Jurkat, Clone E6-1 (cell line): Measurements from ENCODE around the gene PCDHGA10.
A peak's percentile ranks its signal among the peaks of the same experiment; 100 is the strongest.
"Not testable (repeated sequence)": the region's sequence is repeated elsewhere in the genome, so short reads cannot be mapped to it uniquely, and the experiment has no call there.

Experiments used
- DNase-seq: peaks from one replicate; pipeline ENCODE4 v3.0.0-alpha.2; 2011; ENCODE audit warnings: low read depth, low spot score
- H3K4me3 ChIP-seq: 2 replicates; pipeline ENCODE4 v1.5.1; 2011; ENCODE audit warnings: mild to moderate bottlenecking, low read length, control low read depth, moderate library complexity

PCDHGA10 gene

GRCh38 chr5:141417494-141418172, 4.8 kb downstream of the PCDHGA10 start, which contains the start of gene PCDHGB7:
Gene PCDHGB7, plus strand, starts transcription at chr5:141417677. Its CDS starts 183 bp downstream, at chr5:141417860.
- not testable (repeated sequence) for H3K4me3 ChIP-seq
- peak; percentile 26 for DNase-seq

DNA sequence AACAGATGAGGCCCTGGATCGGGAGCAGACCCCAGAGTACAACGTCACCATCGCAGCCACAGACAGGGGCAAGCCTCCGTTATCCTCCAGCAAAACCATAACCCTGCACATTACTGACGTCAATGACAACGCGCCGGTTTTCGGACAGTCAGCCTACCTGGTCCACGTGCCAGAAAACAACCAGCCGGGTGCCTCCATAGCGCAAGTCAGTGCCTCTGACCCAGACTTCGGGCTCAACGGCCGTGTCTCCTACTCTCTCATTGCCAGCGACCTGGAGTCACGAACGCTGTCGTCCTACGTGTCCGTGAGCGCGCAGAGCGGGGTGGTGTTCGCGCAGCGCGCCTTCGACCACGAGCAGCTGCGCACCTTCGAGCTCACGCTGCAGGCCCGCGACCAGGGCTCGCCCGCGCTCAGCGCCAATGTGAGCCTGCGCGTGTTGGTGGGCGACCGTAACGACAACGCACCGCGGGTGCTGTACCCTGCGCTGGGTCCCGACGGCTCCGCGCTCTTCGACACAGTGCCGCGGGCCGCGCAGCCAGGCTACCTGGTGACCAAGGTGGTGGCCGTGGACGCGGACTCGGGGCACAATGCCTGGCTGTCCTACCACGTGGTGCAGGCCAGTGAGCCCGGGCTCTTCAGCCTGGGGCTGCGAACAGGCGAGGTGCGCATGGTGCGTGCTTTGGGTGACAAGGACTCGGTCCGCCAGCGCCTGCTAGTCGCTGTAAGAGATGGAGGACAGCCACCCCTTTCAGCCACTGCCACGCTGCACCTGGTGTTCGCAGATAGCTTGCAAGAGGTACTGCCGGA, 6.5 kb downstream of the PCDHGA10 start:
- H3K4me3 ChIP-seq = no peak overlapping the region
- no peak for DNase-seq

DNA sequence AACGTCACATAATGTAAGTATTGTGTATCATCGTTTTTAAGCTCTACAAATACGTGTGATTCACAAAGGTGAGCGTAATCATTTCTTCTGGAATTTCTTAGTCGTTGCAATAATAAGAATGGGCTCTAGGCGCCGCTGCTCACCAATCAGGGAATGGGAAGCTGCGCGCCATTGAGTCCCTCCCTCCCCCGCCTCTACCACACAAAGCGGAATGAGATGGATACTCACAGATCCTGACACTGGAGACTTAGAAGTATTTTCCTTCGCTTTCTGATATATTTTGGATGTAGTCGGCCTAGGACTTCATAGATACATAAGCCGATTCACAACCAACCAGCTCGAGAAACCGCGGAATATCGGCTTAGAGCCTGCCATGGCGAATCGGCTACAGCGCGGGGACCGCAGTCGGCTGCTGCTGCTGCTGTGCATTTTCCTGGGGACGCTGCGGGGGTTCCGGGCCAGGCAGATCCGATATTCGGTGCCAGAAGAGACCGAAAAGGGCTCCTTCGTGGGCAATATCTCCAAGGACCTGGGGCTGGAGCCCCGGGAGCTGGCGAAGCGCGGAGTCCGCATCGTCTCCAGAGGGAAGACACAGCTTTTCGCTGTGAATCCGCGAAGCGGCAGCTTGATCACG, 8.2 kb downstream of the PCDHGA10 start, which contains the start of gene PCDHGA11:
Gene PCDHGA11, plus strand, starts transcription at position 197 of the 634 bp plus-strand sequence. Its CDS starts 177 bp downstream, at position 374.
- peak; percentile 24 for DNase-seq
- H3K4me3 ChIP-seq = no peak within 1 kb of the TSS

DNA sequence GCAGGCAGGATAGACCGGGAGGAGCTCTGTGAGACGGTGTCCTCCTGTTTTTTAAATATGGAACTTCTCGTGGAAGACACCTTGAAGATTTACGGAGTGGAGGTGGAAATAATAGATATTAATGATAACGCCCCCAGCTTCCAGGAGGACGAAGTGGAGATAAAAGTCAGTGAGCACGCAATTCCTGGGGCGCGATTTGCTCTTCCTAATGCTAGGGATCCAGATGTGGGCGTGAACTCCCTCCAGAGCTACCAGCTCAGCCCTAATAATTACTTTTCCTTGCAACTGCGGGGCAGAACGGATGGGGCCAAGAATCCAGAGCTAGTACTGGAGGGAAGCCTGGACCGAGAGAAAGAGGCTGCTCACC, 8.7 kb downstream of the PCDHGA10 start:
- no peak for DNase-seq

GRCh38 chr5:141422742-141423291, 10.0 kb downstream of the PCDHGA10 start:
- DNase-seq = no peak
- H3K4me3 ChIP-seq = no peak overlapping the region

More for the DNA sequence above, 8.7 kb downstream of the PCDHGA10 start:
- H3K4me3 ChIP-seq = no peak overlapping the region

GRCh38 chr5:141427783-141428426, 15.1 kb downstream of the PCDHGA10 start:
- DNase-seq = no peak
- H3K4me3 ChIP-seq = no peak overlapping the region

- no peak for DNase-seq
- no peak within 1 kb of the TSS for H3K4me3 ChIP-seq
Measured at GRCh38 chr5:141430332-141431113, 17.7 kb downstream of the PCDHGA10 start, which contains the start of gene PCDHGA12. Gene PCDHGA12, plus strand, starts transcription at chr5:141430507. Its CDS starts 253 bp downstream, at chr5:141430760.

DNA sequence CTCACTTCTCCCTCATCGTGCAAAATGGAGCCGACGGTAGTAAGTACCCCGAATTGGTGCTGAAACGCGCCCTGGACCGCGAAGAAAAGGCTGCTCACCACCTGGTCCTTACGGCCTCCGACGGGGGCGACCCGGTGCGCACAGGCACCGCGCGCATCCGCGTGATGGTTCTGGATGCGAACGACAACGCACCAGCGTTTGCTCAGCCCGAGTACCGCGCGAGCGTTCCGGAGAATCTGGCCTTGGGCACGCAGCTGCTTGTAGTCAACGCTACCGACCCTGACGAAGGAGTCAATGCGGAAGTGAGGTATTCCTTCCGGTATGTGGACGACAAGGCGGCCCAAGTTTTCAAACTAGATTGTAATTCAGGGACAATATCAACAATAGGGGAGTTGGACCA, 18.5 kb downstream of the PCDHGA10 start:
- DNase-seq = no peak
- H3K4me3 ChIP-seq = no peak overlapping the region

DNA sequence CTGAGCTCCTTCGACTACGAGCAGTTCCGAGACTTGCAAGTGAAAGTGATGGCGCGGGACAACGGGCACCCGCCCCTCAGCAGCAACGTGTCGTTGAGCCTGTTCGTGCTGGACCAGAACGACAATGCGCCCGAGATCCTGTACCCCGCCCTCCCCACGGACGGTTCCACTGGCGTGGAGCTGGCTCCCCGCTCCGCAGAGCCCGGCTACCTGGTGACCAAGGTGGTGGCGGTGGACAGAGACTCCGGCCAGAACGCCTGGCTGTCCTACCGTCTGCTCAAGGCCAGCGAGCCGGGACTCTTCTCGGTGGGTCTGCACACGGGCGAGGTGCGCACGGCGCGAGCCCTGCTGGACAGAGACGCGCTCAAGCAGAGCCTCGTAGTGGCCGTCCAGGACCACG, 19.5 kb downstream of the PCDHGA10 start:
- not testable (repeated sequence) for H3K4me3 ChIP-seq, DNase-seq

- H3K4me3 ChIP-seq, DNase-seq: not testable (repeated sequence)
Measured at GRCh38 chr5:141432726-141433125, 19.9 kb downstream of the PCDHGA10 start.

GRCh38 chr5:141434006-141434405, 21.2 kb downstream of the PCDHGA10 start:
- no peak overlapping the region for H3K4me3 ChIP-seq
- DNase-seq = no peak

DNA sequence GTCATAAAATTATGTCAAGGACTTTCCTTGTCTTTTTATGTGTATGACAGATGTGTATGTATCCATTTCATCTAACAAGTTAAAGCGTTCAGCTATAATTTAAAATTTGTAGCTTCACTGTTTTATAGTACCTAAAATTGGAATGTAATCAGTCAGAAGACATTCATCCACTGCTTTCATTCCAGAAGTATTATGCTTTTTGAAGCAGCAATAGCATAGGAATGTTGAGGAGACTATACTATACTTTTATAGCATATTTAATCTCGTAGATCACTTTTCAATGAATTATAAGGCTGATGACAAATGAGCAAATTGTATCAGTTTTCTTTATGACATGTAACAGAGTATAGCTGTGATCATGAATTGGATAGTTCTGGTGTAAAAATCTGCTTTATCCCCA, 24.4 kb downstream of the PCDHGA10 start:
- no peak overlapping the region for H3K4me3 ChIP-seq
- DNase-seq = no peak

- no peak for DNase-seq
- H3K4me3 ChIP-seq = no peak overlapping the region
Measured at GRCh38 chr5:141439411-141440141, 26.8 kb downstream of the PCDHGA10 start.

- H3K4me3 ChIP-seq = no peak overlapping the region
- DNase-seq = no peak
Measured at GRCh38 chr5:141440341-141440740, 27.6 kb downstream of the PCDHGA10 start.

- no peak overlapping the region for H3K4me3 ChIP-seq
Measured at GRCh38 chr5:141441571-141442170, 28.9 kb downstream of the PCDHGA10 start.

GRCh38 chr5:141465351-141465750, 52.6 kb downstream of the PCDHGA10 start:
- DNase-seq = no peak
- H3K4me3 ChIP-seq = no peak overlapping the region

More at GRCh38 chr5:141441571-141442170, 28.9 kb downstream of the PCDHGA10 start:
- no peak for DNase-seq
